ENCODE results near the gene THBS2.
"Not testable (repeated sequence)": the region's sequence is repeated elsewhere in the genome, so short reads cannot be mapped to it uniquely, and the experiment has no call there.

THBS2 gene

GRCh38 chr6:169229615-169230321, 23.9 kb downstream of the THBS2 start:
- no peak for DNase-seq

GRCh38 chr6:169227116-169227515, 26.5 kb downstream of the THBS2 start:
- DNase-seq: no peak

DNA sequence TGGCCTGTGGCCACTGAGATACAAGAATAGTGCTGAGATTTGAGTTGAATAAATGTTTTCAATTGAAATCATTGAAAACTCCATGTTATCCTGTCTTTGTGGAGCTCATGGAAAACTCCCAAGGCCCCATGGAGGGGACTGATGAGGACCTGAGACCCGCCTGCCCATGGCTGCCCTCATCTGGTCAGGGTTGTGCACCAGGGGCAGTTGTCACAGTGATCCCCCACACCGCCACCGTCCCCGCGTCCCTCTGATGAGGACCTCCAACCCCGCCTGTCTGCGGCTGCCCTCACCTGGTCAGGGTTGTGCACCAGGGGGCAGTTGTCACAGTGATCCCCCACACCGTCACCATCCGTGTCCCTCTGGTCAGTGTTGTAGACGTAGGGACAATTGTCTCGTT, 27.8 kb downstream of the THBS2 start:
- DNase-seq: no peak

DNA sequence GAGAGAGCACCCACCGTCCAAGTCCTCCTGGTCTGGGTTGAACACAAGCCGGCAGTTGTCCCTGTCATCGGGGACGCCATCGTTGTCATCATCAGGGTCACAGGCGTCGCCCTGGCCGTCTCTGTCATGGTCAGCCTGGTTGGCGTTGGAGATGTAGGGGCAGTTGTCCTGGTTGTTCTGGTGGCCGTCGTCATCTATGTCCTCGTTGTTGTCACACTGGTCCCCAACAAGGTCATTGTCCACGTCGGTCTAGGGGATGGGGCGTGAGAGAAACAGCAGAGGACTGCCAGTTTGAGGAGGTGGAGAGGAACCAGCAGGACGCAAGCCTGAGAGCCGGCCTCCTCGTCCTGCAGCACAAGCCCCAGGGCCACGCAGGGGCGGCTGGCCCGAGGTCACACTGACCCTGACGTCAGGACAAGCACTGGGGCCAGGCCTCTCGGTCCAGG, 28.5 kb downstream of the THBS2 start:
- no peak for DNase-seq

- DNase-seq: no peak
These were observed 28.9 kb downstream of the THBS2 start for GRCh38 chr6:169224716-169225115.

DNA sequence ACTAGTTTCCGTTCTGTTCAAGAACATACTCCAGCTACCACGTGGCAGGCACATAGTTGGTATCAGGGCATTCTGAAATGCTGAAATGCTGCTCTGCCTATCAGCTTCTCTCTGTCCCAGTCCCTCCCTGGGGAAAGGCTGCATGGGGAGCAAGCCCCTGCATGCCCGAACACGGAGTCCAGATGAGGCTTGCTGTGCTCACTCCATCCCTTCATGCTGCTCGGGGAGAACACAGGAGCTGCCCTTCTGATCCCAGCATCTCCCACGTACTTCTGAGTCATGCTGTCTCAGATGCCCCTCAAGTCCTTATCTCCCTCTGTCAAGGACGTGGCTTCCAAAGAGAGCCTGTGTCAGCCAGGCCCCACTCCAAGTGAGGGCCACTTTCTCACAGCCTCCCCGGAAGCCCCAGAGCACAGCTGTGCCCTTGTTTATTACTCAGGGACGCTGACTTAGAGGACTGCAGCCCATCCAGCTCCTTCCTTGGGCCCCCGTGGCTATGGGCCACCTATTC, 29.4 kb downstream of the THBS2 start:
- DNase-seq: no peak

DNA sequence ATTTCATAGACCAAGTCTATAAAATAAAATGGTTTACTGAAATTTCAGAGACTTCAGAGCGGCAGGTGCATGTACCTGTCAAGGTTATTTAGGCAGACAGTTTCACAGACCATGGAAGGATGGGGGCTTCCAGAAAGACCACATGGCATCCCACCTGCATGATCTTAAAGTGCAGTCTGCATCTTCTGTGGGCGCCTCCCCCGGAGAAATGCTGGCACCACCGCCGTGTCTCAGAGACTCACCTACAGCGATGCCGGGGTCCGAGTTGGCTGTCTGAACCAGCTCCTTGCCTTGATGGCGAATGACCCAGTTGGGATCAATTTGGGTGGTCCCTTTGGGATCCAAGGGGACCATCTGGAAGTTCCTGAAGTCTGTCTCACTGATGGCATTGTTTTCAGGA, 30.6 kb downstream of the THBS2 start:
- DNase-seq: no peak

DNA sequence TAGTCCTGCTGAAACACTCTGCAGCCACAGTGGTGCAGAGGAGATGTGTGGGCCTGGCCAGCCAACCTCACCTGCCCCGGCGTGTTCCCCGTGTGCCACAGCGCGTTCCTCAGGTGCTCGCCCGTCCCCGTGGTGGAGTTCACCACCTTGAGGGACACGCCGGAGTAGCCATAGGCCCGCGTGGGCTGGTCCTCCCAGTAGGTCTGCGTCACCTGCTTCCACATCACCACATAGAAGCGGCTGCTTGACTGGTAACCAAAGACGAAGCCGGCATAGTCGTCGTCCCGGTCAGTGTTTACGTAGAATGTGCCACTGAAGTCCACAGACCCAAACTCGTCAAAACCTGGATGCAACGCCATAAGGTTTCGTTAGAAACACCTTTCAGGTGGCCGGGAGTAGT, 31.5 kb downstream of the THBS2 start:
- no peak for DNase-seq

DNA sequence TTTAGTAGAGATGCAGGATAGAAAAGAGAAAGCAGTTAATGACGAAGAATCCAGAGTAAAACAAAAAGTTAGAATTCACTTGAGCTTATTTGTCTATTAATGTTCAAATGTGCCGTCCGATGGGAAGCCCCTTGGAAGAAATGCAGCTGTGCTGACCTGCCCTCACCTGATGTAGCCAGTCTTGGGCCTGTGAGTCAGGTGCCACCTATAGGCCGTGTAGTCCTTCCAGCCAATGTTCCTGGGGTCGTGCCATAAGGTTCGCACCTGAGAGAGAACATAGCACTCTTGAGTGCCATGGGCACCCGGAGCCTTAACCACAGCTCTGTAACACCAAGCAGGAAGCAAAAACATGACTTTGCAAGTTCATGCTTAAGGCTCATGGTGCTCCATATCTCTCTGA, 32.4 kb downstream of the THBS2 start:
- DNase-seq: no peak

DNA sequence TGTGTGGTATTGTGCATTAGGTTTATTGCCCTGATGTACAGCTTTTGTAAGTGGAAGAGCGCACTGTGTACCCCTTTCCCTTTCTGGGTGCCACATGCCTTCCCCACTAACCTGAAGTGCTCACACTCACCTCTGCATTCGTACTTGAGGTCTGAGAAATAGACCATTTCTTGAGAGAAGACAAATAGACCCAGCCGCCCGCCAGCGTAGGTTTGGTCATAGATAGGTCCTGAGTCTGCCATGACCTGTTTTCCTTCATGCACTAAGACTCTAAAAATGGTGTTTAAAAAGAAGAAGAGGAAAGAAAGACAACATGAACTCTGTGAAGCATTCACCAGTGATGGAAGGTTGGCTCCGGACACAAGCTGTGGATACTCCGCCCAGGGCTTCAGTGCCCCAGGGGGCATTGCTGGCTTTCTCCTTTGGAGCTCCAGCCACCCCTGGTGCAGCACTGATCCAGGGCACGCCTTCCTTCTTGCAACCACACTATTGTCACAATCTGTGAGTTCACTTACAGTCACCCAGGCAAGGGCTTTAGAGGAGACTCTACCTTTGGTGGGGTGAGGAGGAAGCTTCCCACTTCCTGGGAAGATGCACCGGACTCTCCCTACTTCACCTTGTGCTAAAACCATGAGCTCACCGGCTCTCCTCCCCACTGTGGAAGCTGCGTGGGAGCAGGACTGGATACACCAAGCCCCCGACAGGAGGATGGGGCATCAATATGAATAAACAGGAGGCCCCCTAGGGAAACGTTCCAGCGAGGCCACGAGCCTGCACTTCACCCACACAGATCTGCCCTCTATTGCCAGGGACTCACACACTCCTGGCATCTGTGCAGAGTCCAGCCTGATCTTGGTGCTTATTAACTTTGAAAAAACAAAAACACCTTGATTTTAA, 33.3 kb downstream of the THBS2 start:
- no peak for DNase-seq

DNA sequence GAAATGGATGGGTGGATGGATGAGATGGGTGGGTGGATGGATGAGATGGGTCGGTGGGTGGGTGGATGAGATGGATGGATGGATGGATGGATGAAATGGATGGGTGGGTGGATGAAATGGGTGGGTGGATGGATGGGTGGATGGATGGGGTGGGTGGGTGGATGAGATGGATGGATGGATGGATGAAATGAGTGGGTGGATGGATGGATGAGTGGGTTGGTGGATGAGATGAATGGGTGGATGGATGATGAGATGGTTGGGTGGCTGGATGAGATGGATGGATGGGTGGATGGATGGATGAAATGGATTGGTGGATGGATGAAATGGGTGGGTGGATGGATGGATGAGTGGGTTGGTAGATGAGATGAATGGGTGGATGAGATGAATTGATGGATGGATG, 35.7 kb downstream of the THBS2 start:
- no peak for DNase-seq

DNA sequence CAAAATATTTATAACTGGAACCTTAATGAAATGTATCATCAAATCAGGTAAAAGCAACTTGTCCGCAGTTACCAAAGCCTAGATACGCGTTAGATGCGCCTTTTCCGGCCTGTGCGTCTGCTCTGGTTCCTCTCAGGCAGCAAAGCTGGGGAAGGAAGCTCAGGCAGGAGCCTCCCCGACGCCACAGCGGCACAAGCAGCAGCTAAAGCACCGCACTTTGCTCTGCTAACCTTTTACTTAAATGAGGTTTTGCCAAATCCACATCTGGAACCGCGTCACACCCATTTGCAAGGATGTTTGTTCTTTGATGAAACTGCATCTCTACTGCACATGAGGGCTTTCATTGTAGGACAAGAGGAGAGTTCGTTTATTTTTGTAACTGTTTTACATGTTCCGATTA, 36.8 kb downstream of the THBS2 start:
- no peak for DNase-seq

GRCh38 chr6:169215201-169215681, 38.4 kb downstream of the THBS2 start:
- no peak for DNase-seq

DNA sequence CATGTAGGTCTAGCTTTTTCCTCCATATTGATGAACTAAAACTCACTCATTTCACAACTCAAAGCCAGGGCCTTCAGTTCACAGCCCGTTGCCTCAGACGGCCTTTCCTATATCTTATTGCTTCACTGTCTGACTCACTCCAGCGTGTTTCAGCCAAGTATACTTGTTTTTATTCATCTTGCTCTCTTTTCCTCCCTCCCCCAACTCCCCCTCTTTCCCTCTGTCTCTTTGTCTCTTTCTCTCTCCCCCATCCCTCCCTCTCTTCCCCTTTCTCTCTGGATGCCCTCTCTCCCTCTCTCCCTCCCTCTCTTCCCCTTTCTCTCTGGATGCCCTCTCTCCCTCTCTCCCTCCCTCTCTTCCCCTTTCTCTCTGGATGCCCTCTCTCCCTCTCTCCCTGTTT, 38.9 kb downstream of the THBS2 start:
- DNase-seq: not testable (repeated sequence)

GRCh38 chr6:169213814-169214520, 39.7 kb downstream of the THBS2 start:
- DNase-seq: no peak

DNA sequence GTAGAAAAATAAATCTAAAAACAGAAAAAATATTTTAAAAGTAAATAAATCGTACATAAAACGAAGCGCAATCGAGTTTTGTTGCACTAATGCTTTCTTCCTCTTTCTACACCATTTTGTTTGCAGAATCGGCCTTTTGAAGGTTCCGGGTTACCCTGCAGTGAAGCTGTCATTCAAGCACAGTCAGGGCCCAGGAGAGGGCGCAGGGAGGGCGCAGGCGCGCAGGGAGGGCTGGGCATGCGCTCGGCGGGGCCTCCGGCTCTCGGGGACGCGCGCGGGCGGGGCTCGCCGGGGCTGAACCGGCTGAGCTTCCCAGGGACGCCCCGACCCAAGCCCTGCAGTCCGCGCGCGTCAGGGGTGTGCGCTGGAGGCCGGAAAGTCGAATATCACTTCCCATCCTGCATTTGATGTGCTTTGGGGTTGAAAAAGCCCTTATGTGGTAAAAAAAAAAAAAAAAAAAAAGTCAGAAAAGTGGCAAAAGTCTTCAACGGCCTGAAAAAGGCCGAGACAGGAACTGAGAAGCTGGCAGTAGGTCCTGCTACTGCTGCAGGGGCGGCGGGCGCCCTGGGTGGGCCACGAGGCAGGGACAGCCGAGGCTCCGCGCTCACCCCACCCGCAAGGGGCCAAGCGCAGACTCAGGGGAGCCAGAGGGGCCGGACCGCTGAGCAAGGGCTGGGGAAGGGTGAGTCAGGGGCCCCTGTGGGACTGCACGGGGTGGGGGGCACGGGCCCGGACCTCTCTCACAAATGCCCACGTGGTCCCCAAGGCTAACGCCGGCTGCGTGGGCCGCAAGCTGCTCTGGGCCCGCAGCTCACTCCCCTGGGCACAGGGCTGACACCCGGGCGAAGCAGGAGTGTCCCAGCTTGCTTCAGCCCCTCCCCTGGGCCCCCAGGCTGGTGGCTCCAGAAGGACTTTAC, 40.5 kb downstream of the THBS2 start:
- DNase-seq: peak; percentile 84 to 86

DNA sequence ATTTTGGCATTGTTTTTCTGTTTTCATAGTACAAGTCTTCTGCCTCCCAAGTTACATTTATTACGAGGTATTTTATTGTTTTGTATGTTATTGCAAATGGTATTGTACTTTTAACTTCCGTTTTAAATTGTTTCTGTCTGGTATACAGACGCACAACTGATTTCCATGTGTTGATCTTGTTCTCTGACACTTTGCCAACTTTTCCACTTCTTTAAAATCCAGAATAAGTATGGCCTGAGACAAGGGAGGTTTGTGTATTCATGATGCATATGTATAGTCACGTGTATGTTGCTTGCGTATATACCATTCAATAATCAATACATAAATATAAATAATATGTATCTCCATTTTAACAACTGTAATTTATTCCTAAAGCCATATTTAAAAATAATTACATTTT, 41.2 kb downstream of the THBS2 start:
- no peak for DNase-seq

GRCh38 chr6:169211881-169212280, 41.8 kb downstream of the THBS2 start:
- no peak for DNase-seq

DNA sequence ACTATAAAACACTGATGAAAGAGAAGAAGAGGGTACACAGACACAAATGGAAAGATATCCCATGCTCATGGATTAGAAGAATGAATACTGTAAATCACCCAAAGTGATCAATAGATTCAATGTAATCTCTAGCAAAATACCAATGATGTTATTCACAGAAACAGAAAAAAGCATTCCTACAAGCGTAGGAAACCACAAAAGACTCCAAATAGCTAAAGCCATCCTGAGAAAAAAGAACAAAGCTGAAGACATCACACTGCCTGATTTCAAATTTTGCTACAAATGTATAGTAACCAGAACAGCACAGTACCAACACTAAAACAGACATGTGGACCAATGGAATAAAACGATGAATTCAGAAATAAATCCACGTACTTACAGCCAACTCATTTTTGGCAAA, 43.0 kb downstream of the THBS2 start:
- no peak for DNase-seq

- DNase-seq: no peak
These were observed 45.6 kb downstream of the THBS2 start for GRCh38 chr6:169208011-169208410.

DNA sequence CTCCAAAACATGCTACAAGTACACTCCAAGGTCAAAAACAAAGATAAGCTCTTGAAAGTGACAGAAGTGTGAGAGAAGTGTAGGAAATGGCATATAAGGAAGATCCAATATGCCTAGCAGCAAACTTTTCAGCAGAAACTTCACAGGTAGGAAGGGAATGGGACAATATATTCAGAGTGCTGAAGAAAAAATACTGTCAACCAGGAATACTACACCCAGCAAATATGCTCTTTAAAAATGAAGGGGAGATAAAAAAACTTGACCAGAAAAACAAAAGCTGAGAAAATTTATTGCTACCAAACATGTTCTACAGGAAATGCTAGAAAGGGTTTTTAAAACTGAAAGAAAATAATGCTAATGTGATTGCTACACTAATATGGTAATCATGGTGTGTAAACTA, 46.2 kb downstream of the THBS2 start:
- no peak for DNase-seq

Data from stimulated activated CD4-positive, alpha-beta T cell treated with anti-CD3 and anti-CD28 coated beads, Interleukin-4, amount 100 ng/mL, for 4 hours (primary cell).